HFFc6 (cell line): ENCODE data around the gene RIOK1. TPM values are rescaled to one million over a fixed set of nuclear protein-coding genes. Genes with fewer than 3 reads are reported as not detected.

Experiments used
- DNase-seq: peaks from one replicate; pipeline ENCODE4 v3.0.0-alpha.2; 2018
- H3K27ac Mint-ChIP-seq: 2 replicates; pipeline ENCODE4 v1.8.0; 2020; ENCODE audit warnings: mild to moderate bottlenecking, mixed read lengths
- H3K27me3 Mint-ChIP-seq: 2 replicates; pipeline ENCODE4 v1.8.0; 2021; ENCODE audit warnings: mild to moderate bottlenecking, moderate library complexity, mixed read lengths; ENCODE audit not compliant: insufficient read depth
- H3K36me3 Mint-ChIP-seq: 2 replicates; pipeline ENCODE4 v1.8.0; 2021; ENCODE audit warnings: low read depth, mixed read lengths
- H3K4me1 Mint-ChIP-seq: 2 replicates; pipeline ENCODE4 v1.8.0; 2020; ENCODE audit warnings: low read depth, mixed read lengths
- H3K4me3 Mint-ChIP-seq: 2 replicates; pipeline ENCODE4 v1.8.0; 2020; ENCODE audit warnings: mild to moderate bottlenecking, moderate library complexity, mixed read lengths
- H3K9me3 Mint-ChIP-seq: 2 replicates; pipeline ENCODE4 v1.8.0; 2020; ENCODE audit warnings: mild to moderate bottlenecking, mixed read lengths
- CTCF ChIP-seq: fragments of 200-600 bp; sonication (generic); IDR thresholded peaks from 2 replicates; pipeline ENCODE4 v1.5.0; 2021; ENCODE audit warnings: antibody characterized with exemption, mild to moderate bottlenecking
- total RNA-seq, 6 experiments: library from RNA; stranded (reverse); fragmentation: NEBNext Ultra II Directional; extraction: Animal tissue kit (Norgen Biotek cat#: 25700); gene quantifications; 2 replicates in 1 of 6; 3 replicates in 5 of 6; pipeline ENCODE4 v1.2.3, GENCODE V29; 2021

RIOK1 gene
- total RNA-seq, 6 experiments from 2014 or later: 16.6 to 19.5 (median 17.8) TPM

DNA sequence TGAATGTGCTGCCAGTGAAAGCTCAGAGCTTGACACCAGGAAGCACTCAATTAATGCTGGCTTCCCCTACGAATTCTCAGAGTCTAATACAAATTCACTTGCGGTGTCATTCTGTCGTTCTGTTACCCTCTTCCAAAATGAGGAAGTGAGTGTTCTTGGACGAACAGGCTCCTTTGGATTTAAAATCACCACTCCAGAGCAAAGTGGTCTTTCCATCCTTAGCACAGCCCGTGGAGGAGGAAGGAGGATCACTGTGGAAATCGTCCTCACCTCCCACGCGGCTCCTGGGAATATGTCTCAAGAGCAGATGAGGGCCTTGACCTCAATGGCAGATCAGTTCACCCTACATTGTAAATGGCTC lies 41.7 kb downstream of the RIOK1 start:
- H3K36me3 Mint-ChIP-seq: no peaks in the 10 kb centered on the region
- no peak for TF ChIP-seq CTCF
- H3K4me3 Mint-ChIP-seq: no peak overlapping the region; the same call in 1 of the 2 replicates
- H3K27ac Mint-ChIP-seq: no peak overlapping the region
- peaks cover 14% of the 10 kb centered on the region; the same call in 1 of the 2 replicates for H3K4me1 Mint-ChIP-seq
- no peaks in the 10 kb centered on the region for H3K9me3 Mint-ChIP-seq
- no peaks in the 10 kb centered on the region; the same call in none of the 2 replicates for H3K27me3 Mint-ChIP-seq
- DNase-seq: no peak

DNA sequence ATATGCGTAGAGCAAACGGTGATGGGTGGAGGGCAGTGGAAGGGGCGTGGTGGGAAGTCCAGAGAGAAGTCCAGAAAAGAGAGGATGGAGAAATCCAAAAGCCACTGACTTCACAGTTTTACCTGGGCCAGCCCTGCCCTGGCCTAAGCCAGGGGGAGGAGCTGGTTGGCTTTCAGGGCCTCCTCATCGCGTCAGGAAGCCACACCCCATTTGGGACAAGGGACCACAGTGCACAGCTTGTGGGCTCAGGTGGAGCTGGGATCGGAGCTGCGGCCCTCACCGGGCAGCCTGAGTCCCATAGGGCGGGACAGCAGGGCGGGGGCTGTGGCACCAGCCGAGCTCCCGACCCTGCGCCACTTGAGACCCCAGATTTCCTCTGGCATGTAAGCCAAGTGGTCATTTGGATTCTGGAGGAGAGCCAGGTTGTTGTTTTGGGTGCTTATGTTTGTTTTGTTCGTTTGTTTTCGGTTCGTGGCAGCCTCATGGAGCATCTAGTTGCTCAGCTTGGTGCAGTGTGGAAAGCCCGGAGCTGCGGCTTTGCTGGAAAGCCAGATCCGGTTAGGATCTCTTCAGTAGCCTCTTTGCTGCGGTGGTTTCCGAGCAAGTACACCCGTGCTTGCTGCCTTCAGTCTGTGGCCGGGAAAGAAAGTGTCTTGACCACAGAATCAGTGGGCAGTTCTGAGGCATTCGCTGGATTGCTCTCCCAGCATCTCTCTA lies 42.2 kb downstream of the RIOK1 start:
- Mint-ChIP-seq H3K4me1 (peaks cover 14% of the 10 kb centered on the region; the same call in 1 of the 2 replicates), H3K9me3 (no peaks in the 10 kb centered on the region), H3K4me3 (peak overlapping the region; percentile 71; the same call in 1 of the 2 replicates), H3K27ac (no peak overlapping the region), H3K27me3 (no peaks in the 10 kb centered on the region; the same call in none of the 2 replicates), H3K36me3 (no peaks in the 10 kb centered on the region)
- no peak for DNase-seq
- no peak for TF ChIP-seq CTCF

GRCh38 chr6:7432391-7433120 lies 42.9 kb downstream of the RIOK1 start:
- TF ChIP-seq CTCF: no peak
- Mint-ChIP-seq H3K27me3 (no peaks in the 10 kb centered on the region; the same call in none of the 2 replicates), H3K4me3 (peak overlapping the region; percentile 71; the same call in 1 of the 2 replicates), H3K9me3 (no peaks in the 10 kb centered on the region), H3K36me3 (no peaks in the 10 kb centered on the region), H3K27ac (no peak overlapping the region), H3K4me1 (peaks cover 14% of the 10 kb centered on the region; the same call in 1 of the 2 replicates)
- no peak for DNase-seq

DNA sequence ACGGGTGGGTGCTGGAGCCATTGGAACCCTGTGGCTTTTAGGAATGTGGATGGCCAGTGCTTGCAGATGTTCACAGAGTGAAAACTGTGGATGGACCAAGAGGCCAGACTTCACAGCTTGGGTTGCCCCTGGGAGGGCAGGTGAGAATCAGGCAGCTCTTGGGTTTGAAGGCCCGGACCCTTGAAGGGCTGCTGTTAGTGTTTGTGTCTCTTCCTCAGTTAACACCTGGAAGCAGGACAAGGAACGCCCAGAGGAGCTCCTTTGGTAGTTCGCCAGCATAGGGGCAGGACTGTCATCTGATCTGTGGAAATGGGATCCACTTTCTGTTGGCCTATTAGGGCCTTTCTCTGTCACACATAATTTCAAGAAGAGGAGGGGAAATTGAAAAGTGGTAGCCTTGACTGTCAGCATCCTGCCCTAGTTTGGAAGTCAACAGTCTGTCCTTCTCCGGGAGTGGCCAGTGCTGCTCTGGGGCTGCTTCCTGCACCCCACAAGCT lies 43.6 kb downstream of the RIOK1 start:
- no peak for DNase-seq
- Mint-ChIP-seq H3K27ac (no peak overlapping the region), H3K4me1 (peaks cover 14% of the 10 kb centered on the region; the same call in 1 of the 2 replicates), H3K36me3 (no peaks in the 10 kb centered on the region), H3K4me3 (no peak overlapping the region; the same call in 1 of the 2 replicates), H3K9me3 (no peaks in the 10 kb centered on the region), H3K27me3 (no peaks in the 10 kb centered on the region; the same call in none of the 2 replicates)
- TF ChIP-seq CTCF: no peak

GRCh38 chr6:7434672-7435071 lies 45.1 kb downstream of the RIOK1 start:
- no peak for TF ChIP-seq CTCF
- Mint-ChIP-seq H3K4me3 (no peak overlapping the region), H3K9me3 (no peaks in the 10 kb centered on the region), H3K4me1 (peaks cover 20% of the 10 kb centered on the region; the same call in 1 of the 2 replicates), H3K27me3 (peaks cover 4% of the 10 kb centered on the region), H3K36me3 (no peaks in the 10 kb centered on the region), H3K27ac (no peak overlapping the region)
- no peak for DNase-seq
